BJ (cell line): ENCODE results near the gene CCDC171. TPM values are rescaled to one million over a fixed set of nuclear protein-coding genes. Genes with fewer than 3 reads are reported as not detected.

Experiments used
- CTCF ChIA-PET: fragments of 350-600 bp; formaldehyde crosslinking; extraction: SDS; loops from one replicate; lab custom pipeline; 2021; ENCODE audit warnings: antibody characterized with exemption, inconsistent platforms; lab: Yijun Ruan, JAX
- POLR2A ChIA-PET: fragments of 300-600 bp; sonication (Branson Sonifier 250); formaldehyde crosslinking; extraction: SDS; loops from one replicate; lab custom pipeline; 2021; ENCODE audit warnings: antibody characterized with exemption; lab: Charles Lee
- DNase-seq: peaks from one replicate; pipeline ENCODE4 v3.0.0-alpha.2; 2011; ENCODE audit warnings: low read depth
- H3K27me3 ChIP-seq: 2 replicates; pipeline ENCODE4 v1.6.0; 2011; ENCODE audit warnings: low read length; ENCODE audit not compliant: control insufficient read depth, insufficient read depth
- H3K36me3 ChIP-seq: 2 replicates; pipeline ENCODE4 v1.5.1; 2011; ENCODE audit warnings: low read length; ENCODE audit not compliant: control insufficient read depth, insufficient read depth
- H3K4me3 ChIP-seq: 2 replicates; pipeline ENCODE4 v1.5.1; 2011; ENCODE audit warnings: low read depth, mild to moderate bottlenecking, control low read depth, low read length
- CTCF ChIP-seq: IDR thresholded peaks from 2 replicates; pipeline ENCODE4 v1.5.1; 2011; ENCODE audit warnings: low read depth, mild to moderate bottlenecking, control low read depth, inconsistent platforms, low read length, moderate library complexity; ENCODE audit not compliant: insufficient read depth
- polyA plus RNA-seq: library from polyadenylated mRNA; depleted of rRNA; stranded (reverse); fragments of >200 nt; gene quantifications from 2 replicates; pipeline ENCODE4 v1.2.3, GENCODE V29; 2011

The CCDC171 gene
- polyA plus RNA-seq, 1 experiment, result 0.39 TPM

DNA sequence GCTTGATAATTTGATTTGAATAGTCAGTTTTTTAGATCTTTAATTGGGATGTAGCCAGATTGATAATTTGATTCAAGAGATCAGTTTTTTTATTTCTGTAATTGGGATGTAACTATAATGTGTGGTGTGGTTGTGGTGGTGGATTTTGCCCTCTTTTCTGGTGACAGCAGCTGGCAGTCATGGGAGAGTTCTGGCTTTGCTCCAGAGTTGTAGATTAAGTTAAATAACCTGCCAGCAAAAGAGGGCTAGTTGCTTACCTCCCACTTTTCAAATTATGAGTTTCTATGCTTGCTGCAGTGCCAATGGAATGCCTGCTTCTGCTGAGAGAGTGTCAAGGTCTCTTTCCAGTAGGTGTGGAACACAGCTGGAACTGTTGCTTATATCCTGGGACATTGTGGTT lies 315.1 kb downstream of the CCDC171 start:
- no peak overlapping the region for H3K4me3 ChIP-seq
- POLR2A ChIA-PET, result no interaction called here
- H3K36me3 ChIP-seq, result no peaks in the 10 kb centered on the region
- H3K27me3 ChIP-seq, result no peaks in the 10 kb centered on the region
- CTCF ChIA-PET, result interaction anchor here (1.0 kb wide), 2 partner anchors 9 to 30 kb away, joined by 3 to 5 read pairs; no protein-coding TSS in a partner anchor
- DNase-seq, result no peak
- TF ChIP-seq CTCF, result no peak

GRCh38 chr9:15873573-15874177 lies 320.8 kb downstream of the CCDC171 start:
- POLR2A ChIA-PET, result no interaction called here
- CTCF ChIA-PET, result interaction anchor here (0.8 to 2.6 kb wide), 8 partner anchors 11 to 1007 kb away, joined by 3 to 10 read pairs (median 4); no protein-coding TSS in a partner anchor
- no peak overlapping the region for H3K4me3 ChIP-seq
- peak; percentile 52 for TF ChIP-seq CTCF
- H3K27me3 ChIP-seq, result no peaks in the 10 kb centered on the region
- H3K36me3 ChIP-seq, result no peaks in the 10 kb centered on the region
- DNase-seq, result no peak

- ChIA-PET POLR2A (no interaction called here), CTCF (no interaction called here)
- no peak for TF ChIP-seq CTCF
- Histone ChIP-seq H3K36me3 (no peaks in the 10 kb centered on the region), H3K4me3 (no peak overlapping the region), H3K27me3 (no peaks in the 10 kb centered on the region)
- no peak for DNase-seq
Observed at GRCh38 chr9:15882328-15882727, 329.5 kb downstream of the CCDC171 start.

DNA sequence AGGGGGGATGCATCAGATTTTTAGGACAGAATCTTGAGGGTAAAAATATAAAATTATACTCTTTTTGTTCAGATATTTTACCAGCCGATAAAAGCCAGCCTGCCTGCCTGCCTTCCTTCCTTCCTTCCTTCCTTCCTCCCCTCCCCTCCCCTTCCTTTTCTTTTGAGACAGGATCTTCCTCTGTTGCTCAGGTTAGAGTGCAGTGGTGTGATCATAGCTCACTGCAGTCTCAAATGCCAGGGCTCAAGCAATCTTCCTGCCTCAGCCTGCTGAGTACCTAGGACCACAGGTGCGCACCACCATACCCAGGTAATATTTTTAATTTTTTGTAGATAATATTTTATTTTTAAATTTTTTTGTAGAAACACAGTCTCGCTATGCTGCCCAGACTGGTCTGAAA lies 330.0 kb downstream of the CCDC171 start:
- no peaks in the 10 kb centered on the region for H3K36me3 ChIP-seq
- TF ChIP-seq CTCF, result no peak
- no peak overlapping the region for H3K4me3 ChIP-seq
- H3K27me3 ChIP-seq, result no peaks in the 10 kb centered on the region
- CTCF ChIA-PET, result no interaction called here
- no peak for DNase-seq
- POLR2A ChIA-PET, result no interaction called here

- H3K27me3 ChIP-seq, result no peaks in the 10 kb centered on the region
- DNase-seq, result no peak
- TF ChIP-seq CTCF, result no peak
- CTCF ChIA-PET, result interaction anchor here (0.9 kb wide), 1 partner anchor 12 kb away, joined by 4 read pairs; no protein-coding TSS in a partner anchor
- no peaks in the 10 kb centered on the region for H3K36me3 ChIP-seq
- no peak overlapping the region for H3K4me3 ChIP-seq
- POLR2A ChIA-PET, result no interaction called here
Observed at GRCh38 chr9:15885464-15885863, 332.6 kb downstream of the CCDC171 start.
